ENCODE results near the gene DNM3. TPM values are rescaled to one million over a fixed set of nuclear protein-coding genes. Genes with fewer than 3 reads are reported as not detected.
"Not testable (repeated sequence)": the region's sequence is repeated elsewhere in the genome, so short reads cannot be mapped to it uniquely, and the experiment has no call there.

The DNM3 gene
- total RNA-seq, 6 experiments from 2014 or later: 0.25 to 0.73 (median 0.39) TPM

GRCh38 chr1:172429331-172430127 is 588.2 kb downstream of the DNM3 start:
- peak; percentile 64 for DNase-seq

GRCh38 chr1:172430128-172430454 is 588.8 kb downstream of the DNM3 start:
- H3K36me3 Mint-ChIP-seq (ENCODE audit: low read depth): no peaks in the 10 kb centered on the region
- no peak overlapping the region for H3K4me3 Mint-ChIP-seq
- H3K27ac Mint-ChIP-seq: no peak overlapping the region
- no peaks in the 10 kb centered on the region for H3K27me3 Mint-ChIP-seq (ENCODE audit: insufficient read depth)
- H3K4me1 Mint-ChIP-seq (ENCODE audit: low read depth): no peaks in the 10 kb centered on the region
- no peak for DNase-seq
- no peak for TF ChIP-seq CTCF (IDR thresholded peaks at IDR 0.05)
- H3K9me3 Mint-ChIP-seq: no peaks in the 10 kb centered on the region

More at GRCh38 chr1:172429331-172430127, 588.2 kb downstream of the DNM3 start:
- H3K4me3 Mint-ChIP-seq: no peak overlapping the region
- H3K9me3 Mint-ChIP-seq: no peaks in the 10 kb centered on the region
- H3K27me3 Mint-ChIP-seq (ENCODE audit: insufficient read depth): no peaks in the 10 kb centered on the region
- H3K36me3 Mint-ChIP-seq (ENCODE audit: low read depth): no peaks in the 10 kb centered on the region
- H3K4me1 Mint-ChIP-seq (ENCODE audit: low read depth): no peaks in the 10 kb centered on the region
- no peak overlapping the region for H3K27ac Mint-ChIP-seq
- TF ChIP-seq CTCF (IDR thresholded peaks at IDR 0.05): peak; percentile 91

- TF ChIP-seq CTCF (IDR thresholded peaks at IDR 0.05): no peak
- H3K27me3 Mint-ChIP-seq (ENCODE audit: insufficient read depth): no peaks in the 10 kb centered on the region
- H3K4me3 Mint-ChIP-seq: no peak overlapping the region
- peaks cover 9% of the 10 kb centered on the region; the same call in 1 of the 2 replicates for H3K36me3 Mint-ChIP-seq (ENCODE audit: low read depth)
- H3K9me3 Mint-ChIP-seq: peaks cover 7% of the 10 kb centered on the region; the same call in 1 of the 2 replicates
- no peak for DNase-seq
- no peaks in the 10 kb centered on the region for H3K4me1 Mint-ChIP-seq (ENCODE audit: low read depth)
- no peak overlapping the region for H3K27ac Mint-ChIP-seq
Measured at GRCh38 chr1:172431204-172431603, 589.9 kb downstream of the DNM3 start.

- Mint-ChIP-seq H3K27me3 (ENCODE audit: insufficient read depth) (no peaks in the 10 kb centered on the region), H3K4me3 (no peak overlapping the region), H3K9me3 (peaks cover 8% of the 10 kb centered on the region; the same call in 1 of the 2 replicates), H3K27ac (no peak overlapping the region), H3K36me3 (ENCODE audit: low read depth) (peaks cover 9% of the 10 kb centered on the region; the same call in 1 of the 2 replicates), H3K4me1 (ENCODE audit: low read depth) (no peaks in the 10 kb centered on the region)
- DNase-seq: no peak
- no peak for TF ChIP-seq CTCF (IDR thresholded peaks at IDR 0.05)
Measured at GRCh38 chr1:172431721-172432192, 590.5 kb downstream of the DNM3 start.

- H3K27ac Mint-ChIP-seq; H3K9me3 Mint-ChIP-seq; H3K4me3 Mint-ChIP-seq; H3K27me3 Mint-ChIP-seq (ENCODE audit: insufficient read depth); DNase-seq: not testable (repeated sequence)
- Mint-ChIP-seq H3K36me3 (ENCODE audit: low read depth) (peaks cover 27% of the 10 kb centered on the region), H3K4me1 (ENCODE audit: low read depth) (peaks cover 12% of the 10 kb centered on the region)
Measured at GRCh38 chr1:172437183-172437582, 595.9 kb downstream of the DNM3 start.

GRCh38 chr1:172442404-172442803 is 601.1 kb downstream of the DNM3 start:
- TF ChIP-seq CTCF (IDR thresholded peaks at IDR 0.05): no peak
- no peaks in the 10 kb centered on the region for H3K27me3 Mint-ChIP-seq (ENCODE audit: insufficient read depth)
- peak overlapping the region; percentile 27 for H3K4me3 Mint-ChIP-seq
- H3K36me3 Mint-ChIP-seq (ENCODE audit: low read depth): peaks cover 27% of the 10 kb centered on the region
- no peaks in the 10 kb centered on the region for H3K9me3 Mint-ChIP-seq
- peaks cover 31% of the 10 kb centered on the region for H3K4me1 Mint-ChIP-seq (ENCODE audit: low read depth)
- no peak overlapping the region for H3K27ac Mint-ChIP-seq
- DNase-seq: no peak

Data from HFFc6 (cell line).